ENCODE data around the gene CASS4. TPM values are rescaled to one million over a fixed set of nuclear protein-coding genes. Genes with fewer than 3 reads are reported as not detected.
"Not testable (repeated sequence)": the region's sequence is repeated elsewhere in the genome, so short reads cannot be mapped to it uniquely, and the experiment has no call there.

CASS4 gene
- total RNA-seq, 1 experiment from 2014 or later: 0.17 TPM

- no peak for TF ChIP-seq EZH2 (IDR thresholded peaks at IDR 0.05)
- no peak for TF ChIP-seq ELF1 (IDR thresholded peaks at IDR 0.05; ENCODE audit: borderline replicate concordance, low read depth)
These were observed 11.9 kb upstream of the CASS4 start (continued) for GRCh38 chr20:56400001-56400640.

GRCh38 chr20:56403465-56403864, 8.6 kb upstream of the CASS4 start:
- H3K4me2 ChIP-seq (ENCODE audit: low read length): no peak overlapping the region
- H2AFZ ChIP-seq (ENCODE audit: low read depth, low read length, poor library complexity, severe bottlenecking): no peak overlapping the region
- no peak overlapping the region for H3K9ac ChIP-seq (ENCODE audit: low read length)
- ChIA-PET POLR2A (no interaction called here), CTCF (interaction anchor here (0.6 kb wide), 1 partner anchor 1907 kb away, joined by 4 read pairs; no protein-coding TSS in a partner anchor), RAD21 (ENCODE audit: low non-redundant PET in 1 of 2, low total read pairs in 2 of 2, uncharacterized antibody in 2 of 2, unreplicated experiment in 2 of 2) (no interaction called here)
- no TSS peak for BruUV-seq (replicated peaks)
- no peak for DNase-seq (ENCODE audit: low read depth, low spot score)
- no peak overlapping the region for H3K27ac ChIP-seq (ENCODE audit: low read depth, low read length)
- ATAC-seq: no peak
- intact Hi-C loops (cut with micrococcal nuclease): no loop called here
- TF ChIP-seq SRF (IDR thresholded peaks at IDR 0.05; ENCODE audit: low read depth) (no peak), ZFX (IDR thresholded peaks at IDR 0.05) (no peak), POLR2AphosphoS5 (IDR thresholded peaks at IDR 0.05; ENCODE audit: low read depth, low read length) (no peak), CBX3 (IDR thresholded peaks at IDR 0.05; ENCODE audit: low read depth) (no peak), EGR1 (IDR thresholded peaks at IDR 0.05; ENCODE audit: low read depth) (no peak), FOSL1 (IDR thresholded peaks at IDR 0.05; ENCODE audit: low read depth) (no peak), TCF7L2 (IDR thresholded peaks at IDR 0.05; ENCODE audit: borderline replicate concordance, extremely low read depth, insufficient read depth, insufficient read length) (no peak), JUND (IDR thresholded peaks at IDR 0.05) (no peak), CEBPB (IDR thresholded peaks at IDR 0.05; ENCODE audit: low read depth) (no peak), ATF3 (IDR thresholded peaks at IDR 0.05) (no peak)
- TF ChIP-seq, protein P1, sequence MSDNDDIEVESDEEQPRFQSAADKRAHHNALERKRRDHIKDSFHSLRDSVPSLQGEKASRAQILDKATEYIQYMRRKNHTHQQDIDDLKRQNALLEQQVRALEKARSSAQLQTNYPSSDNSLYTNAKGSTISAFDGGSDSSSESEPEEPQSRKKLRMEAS (IDR thresholded peaks at IDR 0.05): no peak
- H3K9me3 ChIP-seq (ENCODE audit: control insufficient read depth in 1 of 2, insufficient read depth in 1 of 2, low read depth in 1 of 2, low read length in 2 of 2): no peaks in the 10 kb centered on the region
- H3K9me2 ChIP-seq (ENCODE audit: insufficient read depth): no peaks in the 10 kb centered on the region
- no peaks in the 10 kb centered on the region for H3K4me1 ChIP-seq (ENCODE audit: control insufficient read depth in 1 of 2, insufficient read depth in 2 of 2, low read length in 2 of 2)
- H3K79me2 ChIP-seq (ENCODE audit: insufficient read depth, low read length): peaks cover 68% of the 10 kb centered on the region
- H3K4me3 ChIP-seq (replicated peaks in 1 of 2; ENCODE audit: low read depth in 1 of 2, low read length in 2 of 2): no peak overlapping the region
- H3K27me3 ChIP-seq (ENCODE audit: insufficient read depth, low read length): no peaks in the 10 kb centered on the region
- peaks cover 6% of the 10 kb centered on the region; the same call in 1 of the 2 replicates for H4K20me1 ChIP-seq (ENCODE audit: insufficient read depth)
- peaks cover 58 to 73% of the 10 kb centered on the region in 2 experiments for H3K36me3 ChIP-seq (ENCODE audit: control insufficient read depth in 1 of 2, insufficient read depth in 2 of 2, low read length in 2 of 2)

DNA sequence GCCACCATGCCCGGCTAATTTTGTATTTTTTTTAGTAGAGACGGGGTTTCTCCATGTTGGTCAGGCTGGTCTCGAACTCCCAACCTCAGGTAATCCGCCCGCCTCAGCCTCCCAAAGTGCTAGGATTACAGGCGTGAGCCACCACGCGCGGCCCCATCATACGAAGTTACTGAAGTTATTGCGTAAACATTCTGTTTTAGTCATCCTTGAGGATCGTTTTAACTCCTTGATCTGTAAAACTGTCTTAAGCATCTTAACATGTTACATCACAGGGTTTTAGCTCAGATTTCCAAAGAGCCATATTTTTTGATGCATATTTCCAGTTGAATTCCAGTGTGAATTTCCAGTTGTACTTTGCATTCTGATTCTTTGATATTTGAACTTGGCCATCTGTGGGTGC, 6.7 kb upstream of the CASS4 start:
- ATAC-seq; POLR2A ChIA-PET; H2AFZ ChIP-seq (ENCODE audit: low read depth, low read length, poor library complexity, severe bottlenecking); intact Hi-C loops (cut with micrococcal nuclease); H4K20me1 ChIP-seq (ENCODE audit: insufficient read depth); RAD21 ChIA-PET (ENCODE audit: low non-redundant PET in 1 of 2, low total read pairs in 2 of 2, uncharacterized antibody in 2 of 2, unreplicated experiment in 2 of 2); H3K9me2 ChIP-seq (ENCODE audit: insufficient read depth); BruUV-seq (replicated peaks); H3K9me3 ChIP-seq (ENCODE audit: control insufficient read depth in 1 of 2, insufficient read depth in 1 of 2, low read depth in 1 of 2, low read length in 2 of 2); H3K4me2 ChIP-seq (ENCODE audit: low read length); CTCF ChIA-PET; H3K27ac ChIP-seq (ENCODE audit: low read depth, low read length); H3K9ac ChIP-seq (ENCODE audit: low read length); DNase-seq (ENCODE audit: low read depth, low spot score); H3K4me1 ChIP-seq (ENCODE audit: control insufficient read depth in 1 of 2, insufficient read depth in 2 of 2, low read length in 2 of 2); H3K27me3 ChIP-seq (ENCODE audit: insufficient read depth, low read length); H3K4me3 ChIP-seq (replicated peaks in 1 of 2; ENCODE audit: low read depth in 1 of 2, low read length in 2 of 2): not testable (repeated sequence)
- Histone ChIP-seq H3K79me2 (ENCODE audit: insufficient read depth, low read length) (peaks cover 49% of the 10 kb centered on the region), H3K36me3 (ENCODE audit: control insufficient read depth in 1 of 2, insufficient read depth in 2 of 2, low read length in 2 of 2) (peaks cover 42 to 61% of the 10 kb centered on the region in 2 experiments)

Measured in HCT116 (cell line).